Measurements from ENCODE around the gene ASTN2.

ASTN2 gene

DNA sequence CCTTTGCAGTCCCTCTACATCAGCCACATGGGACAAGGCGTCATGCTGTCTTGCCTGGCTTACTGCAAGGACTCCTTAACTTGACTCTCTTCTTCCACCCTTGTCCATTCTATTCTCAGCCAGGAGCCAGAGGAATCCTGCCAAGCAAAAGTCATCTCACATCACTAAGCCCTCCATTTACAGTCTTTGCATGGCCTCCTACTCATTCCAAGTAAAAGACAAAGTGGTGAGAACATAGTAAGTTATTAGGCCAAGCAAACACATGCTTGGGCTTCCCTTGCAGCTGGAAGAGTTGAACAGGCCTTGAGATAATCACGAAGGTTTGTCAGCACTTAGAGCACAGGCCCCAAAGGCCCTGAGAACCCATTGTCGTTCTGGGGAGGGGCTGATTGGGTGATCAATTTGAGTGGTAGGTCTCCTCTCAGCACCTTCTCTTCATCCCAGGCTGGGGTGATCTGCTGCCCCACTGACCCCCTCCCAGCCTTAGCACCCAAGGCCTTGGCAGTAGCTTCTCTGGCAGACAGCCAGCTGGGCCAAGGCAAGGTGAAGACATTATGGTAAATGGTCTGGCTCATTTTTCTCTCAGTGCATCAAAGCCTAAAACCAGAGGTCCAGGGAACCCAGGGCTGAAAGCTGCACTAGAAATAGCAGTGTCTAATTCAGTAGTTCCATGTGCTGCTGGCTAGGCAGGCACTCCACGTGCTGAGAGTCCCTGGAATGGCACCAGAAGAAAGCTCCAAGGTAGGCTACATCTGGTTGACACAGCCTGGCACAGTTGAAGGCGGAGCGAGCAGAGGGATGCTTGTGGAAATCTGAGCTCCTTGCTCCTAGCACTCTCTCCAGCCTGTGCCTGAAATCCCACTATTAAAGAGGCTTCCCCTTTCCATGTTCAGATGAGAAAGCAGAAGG lies 121.4 kb downstream of the ASTN2 start:
- no peak for DNase-seq

DNA sequence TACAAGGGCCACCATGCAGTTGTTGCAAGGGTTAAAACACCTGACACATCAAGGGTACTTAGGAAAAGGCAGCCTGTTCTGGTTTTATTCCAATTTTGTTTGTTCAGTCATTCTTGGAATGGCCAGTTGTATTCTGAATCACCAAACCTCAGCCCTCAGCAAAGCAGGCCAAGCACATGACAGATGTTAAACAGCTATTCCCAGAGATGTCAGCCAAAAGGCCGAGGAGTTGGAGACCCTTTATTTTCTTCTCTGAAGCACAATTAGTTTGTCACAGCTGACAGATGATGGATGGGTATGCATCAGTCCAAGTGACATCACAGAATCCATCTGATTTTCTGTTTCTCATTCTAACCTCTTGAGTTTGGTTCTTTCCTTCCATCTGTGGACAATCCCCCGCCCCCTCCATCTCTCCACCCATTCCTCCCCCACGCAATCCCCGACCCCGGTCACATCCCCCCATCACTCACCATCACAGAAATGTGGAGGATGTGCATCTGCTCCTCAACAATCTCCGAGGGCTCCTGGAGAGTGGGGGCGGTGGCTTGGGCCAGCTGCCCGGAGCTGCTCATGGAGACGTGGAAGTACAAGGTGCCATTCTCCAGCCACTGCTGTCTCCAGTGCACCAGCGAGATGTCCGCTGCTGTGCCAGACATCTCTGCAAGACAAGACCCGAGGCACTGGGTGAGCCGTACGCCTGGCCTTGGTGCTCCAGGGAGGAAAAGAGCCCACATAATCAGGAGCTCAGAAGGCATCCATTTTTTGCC lies 123.8 kb downstream of the ASTN2 start:
- DNase-seq = no peak

DNA sequence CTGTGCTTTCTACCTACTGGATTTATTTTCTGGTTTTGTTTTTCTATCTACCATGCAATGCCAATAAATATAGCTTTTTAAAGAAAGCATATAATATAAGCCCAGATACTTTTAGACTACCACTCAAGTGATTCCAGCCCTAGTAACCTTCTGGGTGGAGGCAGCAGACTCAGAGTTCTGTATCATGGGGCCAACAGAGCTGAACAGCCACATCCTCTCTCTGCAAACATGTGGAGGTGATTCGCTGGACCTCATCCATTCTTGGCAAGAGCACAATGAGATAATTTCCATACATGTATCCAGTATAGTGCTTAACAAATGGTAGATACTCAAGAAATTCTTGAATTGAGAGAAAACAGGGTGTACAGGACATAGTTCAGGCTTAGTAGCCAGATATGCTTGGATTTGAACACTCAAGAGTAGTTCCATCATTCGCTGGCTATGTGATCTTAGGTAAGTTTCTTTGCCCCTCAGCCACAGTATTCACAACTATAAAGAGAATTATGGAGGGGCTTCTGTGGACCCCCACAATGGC lies 124.5 kb downstream of the ASTN2 start:
- no peak for DNase-seq

DNA sequence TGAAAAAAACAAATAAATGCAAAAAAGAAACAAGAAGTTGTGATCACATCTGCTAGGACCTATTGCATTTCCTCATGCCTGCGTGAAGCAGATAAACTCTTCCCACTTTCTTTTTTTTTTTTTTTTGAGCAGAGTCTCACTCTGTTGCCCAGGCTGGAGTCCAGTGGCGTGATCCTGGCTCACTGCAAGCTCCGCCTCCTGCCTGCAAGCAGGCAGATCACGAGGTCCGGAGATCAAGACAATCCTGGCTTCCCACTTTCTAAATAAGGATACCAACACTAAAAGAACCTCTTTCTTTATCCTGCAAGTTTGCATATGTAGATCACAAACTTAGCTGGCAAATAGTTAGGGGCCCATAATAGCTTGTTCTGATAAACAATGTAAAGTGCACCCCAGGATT lies 128.6 kb downstream of the ASTN2 start:
- no peak for DNase-seq

DNA sequence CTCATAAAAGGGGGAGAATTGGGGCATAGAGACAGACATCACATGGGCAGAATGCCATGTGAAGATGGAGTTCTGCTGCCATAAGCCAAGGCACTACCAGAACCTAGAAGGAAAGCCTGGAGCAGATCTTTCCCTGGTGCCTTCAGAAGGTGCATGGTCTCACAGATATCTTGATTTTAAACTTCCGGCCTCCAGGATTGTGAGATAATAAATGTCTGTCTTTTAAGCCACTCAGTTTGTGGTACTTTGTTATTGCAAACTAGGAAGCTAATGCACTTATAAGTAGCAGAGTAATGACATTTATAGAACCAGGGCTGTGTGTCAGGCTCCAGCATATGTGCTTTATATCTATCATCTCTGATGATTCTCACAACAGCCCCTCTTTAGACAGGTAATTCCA lies 130.4 kb downstream of the ASTN2 start:
- DNase-seq = no peak

DNA sequence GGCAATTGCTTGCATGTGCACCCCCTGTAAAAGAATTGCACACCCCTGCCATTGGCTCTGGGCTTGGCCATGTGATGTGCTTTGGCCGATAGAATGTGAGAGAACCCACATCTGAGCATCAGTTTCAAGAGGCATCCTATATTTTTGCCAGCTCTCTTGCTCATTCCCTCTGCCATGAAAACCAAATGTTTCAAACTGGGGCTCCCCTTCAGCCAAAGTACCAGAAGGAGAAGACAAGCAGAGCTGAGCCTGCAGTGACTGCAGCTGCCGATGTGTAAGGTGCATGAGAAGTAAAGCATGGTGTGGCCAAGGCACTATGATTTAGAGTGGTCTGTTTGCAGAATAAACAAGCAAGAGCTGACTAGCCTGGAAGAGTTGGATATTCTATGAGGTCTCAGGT lies 132.3 kb downstream of the ASTN2 start:
- DNase-seq = no peak

DNA sequence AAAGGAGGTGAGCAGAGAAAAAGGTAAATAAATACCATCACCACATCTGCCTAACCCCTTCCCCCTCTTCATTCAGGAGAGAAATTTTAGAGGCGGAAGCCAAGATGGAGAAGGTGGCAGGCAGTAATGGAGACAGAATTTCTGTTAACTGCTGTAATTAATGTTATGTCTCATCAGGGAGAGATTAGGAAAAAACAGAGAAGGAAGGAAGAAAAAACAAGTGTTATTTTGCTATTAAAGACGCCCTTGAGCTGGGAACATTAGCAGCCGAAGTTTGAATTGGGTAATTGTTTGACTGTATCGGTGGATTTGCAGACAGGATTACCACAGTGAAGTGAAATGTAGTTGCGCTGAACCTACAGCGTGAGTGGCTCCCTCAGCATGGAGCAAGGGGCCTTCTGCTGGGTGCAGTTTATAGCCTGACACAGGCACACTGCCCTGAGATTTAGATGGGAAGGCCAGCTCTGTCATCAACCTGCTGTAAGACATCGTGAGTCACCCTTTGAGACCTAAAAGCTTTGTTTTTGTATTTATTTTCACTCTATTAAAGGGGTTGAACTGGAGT lies 136.3 kb downstream of the ASTN2 start:
- no peak for DNase-seq

DNA sequence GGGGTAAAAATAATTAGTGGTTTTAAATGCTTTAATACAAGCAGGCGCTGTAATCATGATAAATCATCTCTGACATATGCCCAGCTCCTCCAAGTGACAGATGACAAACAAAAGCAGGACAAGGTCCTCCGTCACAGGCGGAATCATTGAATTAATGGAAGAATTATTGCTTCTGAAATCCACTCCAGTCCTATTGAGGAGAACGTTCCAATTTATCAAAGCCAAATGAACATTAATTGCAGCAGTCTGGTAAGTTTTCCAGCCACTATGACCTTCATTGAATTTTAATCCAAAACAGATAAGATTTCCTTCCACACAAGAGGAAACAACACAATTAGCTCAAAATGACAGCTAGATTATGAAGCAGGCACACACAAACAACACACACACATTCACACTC lies 136.8 kb downstream of the ASTN2 start:
- DNase-seq = no peak

DNA sequence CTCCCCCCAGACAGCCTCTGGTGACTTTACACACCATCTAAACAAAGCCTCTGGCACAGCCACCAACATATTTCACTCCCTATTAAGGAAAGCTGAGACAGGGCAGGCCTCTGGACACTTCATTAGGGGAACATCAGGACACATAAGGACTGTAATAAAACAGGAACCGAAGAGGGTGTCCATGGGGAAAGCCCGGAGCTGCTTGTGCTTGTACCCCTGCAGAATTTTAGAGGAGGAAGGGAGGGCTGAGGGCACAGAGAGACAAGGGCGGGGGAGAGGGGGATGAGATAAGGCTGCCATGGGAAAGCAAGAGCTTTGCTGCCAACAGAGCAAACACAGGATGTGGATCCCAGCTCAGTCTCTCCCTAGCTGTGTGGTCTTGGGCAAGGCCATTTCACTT lies 138.4 kb downstream of the ASTN2 start:
- no peak for DNase-seq

DNA sequence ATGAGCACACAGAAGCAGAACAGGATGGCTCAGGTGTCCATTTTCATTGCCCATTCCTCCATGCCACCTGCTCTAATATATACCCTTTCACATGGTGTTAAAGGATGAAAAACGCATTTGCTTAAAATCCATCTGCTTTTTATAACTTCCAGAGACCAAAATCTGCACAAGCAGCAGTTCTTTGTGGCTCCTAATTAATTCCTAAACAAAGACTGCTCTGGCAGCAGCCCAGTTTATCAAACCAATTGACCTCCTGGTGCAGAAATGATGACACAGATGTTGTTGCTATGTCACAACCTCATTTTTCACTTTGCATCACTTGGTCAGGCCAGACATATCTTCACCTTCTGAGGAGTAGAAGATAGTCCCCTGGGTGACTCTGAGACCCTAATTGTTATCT lies 141.2 kb downstream of the ASTN2 start:
- DNase-seq = no peak

DNA sequence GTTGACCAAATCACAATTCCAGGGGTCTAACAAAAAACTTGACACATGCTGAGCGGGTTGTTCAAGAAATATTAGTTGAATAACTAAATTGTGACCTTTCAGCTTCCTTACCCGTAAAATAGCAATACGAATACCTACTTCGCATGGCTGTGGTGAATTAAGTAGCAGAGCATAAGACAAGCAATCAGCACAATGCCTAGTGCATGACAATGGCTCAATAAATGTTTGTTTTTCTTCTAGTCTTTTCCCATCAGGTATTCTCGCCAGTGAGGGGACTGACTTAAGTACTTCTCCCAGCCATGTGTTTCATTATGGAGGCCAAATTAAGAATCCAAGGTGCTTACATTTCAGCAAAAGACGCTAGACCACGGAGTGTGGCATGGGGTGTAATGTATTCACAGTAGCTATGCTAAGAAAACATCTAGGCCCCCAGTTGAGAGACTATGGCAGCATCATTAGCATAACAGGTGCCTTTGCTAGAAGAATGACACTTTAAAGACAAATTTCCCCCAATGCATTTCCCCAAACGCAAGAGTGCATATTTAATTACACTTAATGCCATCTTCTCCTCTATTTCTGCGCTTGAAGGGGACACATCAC lies 145.9 kb downstream of the ASTN2 start:
- DNase-seq = no peak

DNA sequence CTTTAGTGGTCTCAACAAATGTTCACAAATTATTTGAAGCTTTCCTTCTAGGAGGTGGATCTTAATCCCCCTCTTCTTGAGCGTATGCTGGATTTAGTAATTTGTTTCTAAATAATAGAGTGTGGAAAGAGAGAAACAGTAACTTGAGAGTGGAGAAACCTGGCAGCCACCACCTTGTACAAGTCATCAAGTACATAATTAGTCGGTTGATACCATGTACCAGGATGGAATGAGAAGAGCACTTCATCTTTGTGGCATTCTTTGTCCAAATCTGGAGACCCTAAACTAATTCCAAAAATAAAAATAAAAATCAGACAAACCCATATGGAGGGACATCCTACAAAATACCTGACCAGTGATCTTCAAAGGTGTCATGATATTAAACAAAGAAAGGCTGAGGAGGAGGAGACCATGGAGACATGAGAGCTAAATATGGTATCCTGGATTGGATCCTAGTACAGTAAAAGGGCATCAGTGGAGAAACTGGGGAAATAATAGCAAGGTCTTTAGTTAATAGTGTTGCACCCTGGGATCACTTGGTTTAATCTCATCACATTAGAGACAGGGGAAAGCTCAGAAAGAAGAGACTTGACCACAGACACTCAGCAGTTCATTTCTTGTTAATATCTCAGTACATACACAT lies 147.9 kb downstream of the ASTN2 start:
- no peak for DNase-seq

DNA sequence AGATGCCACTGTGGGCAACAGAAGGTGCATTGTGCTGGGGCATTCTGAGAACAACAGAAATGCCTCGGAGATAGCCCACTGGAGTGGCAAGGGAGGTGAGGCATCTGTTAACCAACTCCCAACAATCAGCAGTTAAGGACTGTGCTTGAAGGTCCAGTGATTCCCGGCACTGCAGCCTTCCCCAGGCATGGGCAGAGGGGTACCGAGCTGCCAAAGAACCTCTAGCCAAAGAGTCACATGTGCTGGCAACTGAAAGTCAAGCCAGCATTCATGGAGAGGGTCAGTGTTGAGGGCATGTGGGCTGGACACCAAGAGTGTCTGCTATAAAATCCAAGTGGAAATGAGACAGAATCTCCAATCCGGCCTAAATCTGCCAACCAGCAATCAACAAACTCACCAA lies 149.6 kb downstream of the ASTN2 start:
- DNase-seq = no peak

DNA sequence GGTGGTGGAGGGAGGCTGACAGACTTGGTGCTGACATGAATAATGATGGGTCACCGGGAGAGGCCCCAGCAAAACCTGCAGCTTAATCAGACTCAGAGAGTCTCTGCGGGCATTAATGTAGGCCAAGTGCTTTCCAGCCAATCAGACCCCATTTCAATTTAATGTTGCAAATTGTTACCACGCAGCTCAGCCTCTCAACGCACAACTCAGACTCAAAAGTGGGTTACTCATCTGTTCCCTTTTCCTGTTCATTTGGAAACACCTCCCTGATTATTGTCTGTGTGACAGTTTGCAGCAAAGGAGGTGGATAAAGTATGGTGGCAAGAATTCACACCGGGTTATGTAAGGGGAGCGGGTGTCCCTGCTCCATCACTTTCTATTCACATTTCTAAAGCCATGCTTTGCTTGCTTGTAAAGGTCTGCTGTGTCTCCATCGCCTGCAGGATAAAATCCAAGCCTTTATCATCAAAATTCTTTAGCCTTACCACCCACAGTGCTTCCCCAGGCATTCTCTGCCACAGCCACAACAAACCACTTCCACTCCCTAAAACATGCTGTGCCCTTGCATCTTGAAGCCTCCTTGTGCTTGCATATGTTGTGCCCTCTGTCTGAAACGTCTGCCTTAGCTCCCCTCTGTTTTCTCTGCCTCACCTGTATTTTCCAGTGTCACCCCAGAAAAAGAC lies 156.5 kb downstream of the ASTN2 start:
- no peak for DNase-seq

DNA sequence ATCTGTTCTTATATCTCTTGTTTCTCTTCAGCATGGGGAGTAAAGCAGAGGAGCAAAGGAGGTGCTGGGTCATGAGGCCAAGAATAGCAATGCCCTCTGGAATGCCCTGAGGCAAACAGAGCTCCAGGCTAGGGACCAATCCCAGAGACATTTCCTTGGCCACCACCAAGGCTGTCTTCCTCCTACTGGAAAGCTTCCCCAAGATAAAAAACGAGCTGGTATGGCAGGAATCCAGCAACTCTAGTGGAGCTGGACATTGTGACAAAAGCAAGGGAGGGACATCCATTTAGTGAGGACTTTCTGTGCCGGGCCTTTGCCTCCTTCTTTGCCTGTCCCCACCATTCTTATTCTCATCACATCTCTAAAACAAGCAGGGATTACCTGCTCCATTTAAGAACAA lies 161.6 kb downstream of the ASTN2 start:
- no peak for DNase-seq

DNA sequence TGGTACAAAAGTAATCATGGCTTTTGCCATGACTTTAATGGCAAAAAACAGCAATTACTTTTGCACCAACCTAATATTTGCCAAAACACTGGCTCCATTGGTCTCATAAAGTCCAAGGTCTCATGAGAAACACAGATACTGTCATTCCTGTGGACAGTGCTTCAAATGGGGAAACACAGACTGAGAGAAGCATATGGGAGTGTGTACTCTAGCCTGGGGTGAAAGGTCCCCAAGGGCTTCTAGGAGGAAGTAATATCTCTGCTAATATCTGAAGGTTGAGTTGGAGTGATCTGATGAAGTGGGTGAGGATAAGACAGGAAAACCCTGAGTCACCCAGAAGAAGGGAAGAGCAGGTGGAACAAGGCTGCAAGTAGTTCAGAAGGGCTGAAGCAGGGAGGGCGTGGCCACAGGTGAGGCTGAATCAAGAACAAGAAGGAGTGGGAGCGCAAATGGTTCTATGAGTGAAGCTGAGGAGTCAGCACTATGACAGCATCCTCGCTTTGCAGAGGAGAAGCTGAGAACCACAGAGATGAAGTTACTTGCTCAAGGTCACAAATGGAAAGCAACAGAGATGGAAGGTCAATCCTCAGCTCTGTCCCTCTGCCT lies 164.1 kb downstream of the ASTN2 start:
- no peak for DNase-seq

DNA sequence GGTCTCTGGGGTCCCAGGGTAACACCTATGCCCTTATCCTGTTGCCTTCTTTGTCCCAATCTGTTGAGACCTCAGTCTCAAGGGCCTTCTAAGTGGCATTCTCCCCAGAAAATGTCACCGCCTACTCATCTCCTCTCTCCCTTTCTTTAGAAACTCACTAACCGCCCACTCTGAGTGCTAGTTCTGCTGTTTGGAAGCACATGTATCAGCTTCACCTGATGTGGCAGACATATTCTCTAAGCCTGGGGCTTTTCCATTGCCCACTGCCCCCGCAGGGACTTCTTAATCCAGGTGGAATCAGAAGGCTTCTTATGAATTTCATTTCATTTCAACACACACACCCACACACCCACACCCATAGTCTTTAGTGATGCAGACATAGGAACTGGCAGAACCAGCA lies 165.1 kb downstream of the ASTN2 start:
- DNase-seq = no peak

DNA sequence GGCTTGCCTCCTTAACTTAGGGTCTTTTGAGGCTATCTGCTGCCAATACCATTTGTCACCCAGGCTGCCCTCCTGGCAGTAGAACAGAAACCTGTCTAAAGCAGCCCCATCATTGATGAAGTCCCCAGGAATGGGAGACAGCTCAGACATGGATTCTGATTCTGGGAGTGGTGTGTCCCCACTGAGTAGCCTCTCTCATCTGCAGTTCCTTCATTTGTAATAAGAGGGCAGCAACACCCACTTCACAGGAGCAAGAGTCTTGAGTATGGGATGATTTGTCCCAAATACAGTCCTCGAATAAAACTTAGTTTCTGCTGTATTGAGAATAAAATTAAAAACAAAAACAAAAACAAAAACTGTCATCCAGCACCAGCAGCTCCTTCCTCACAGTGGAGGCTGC lies 167.6 kb downstream of the ASTN2 start:
- no peak for DNase-seq

DNA sequence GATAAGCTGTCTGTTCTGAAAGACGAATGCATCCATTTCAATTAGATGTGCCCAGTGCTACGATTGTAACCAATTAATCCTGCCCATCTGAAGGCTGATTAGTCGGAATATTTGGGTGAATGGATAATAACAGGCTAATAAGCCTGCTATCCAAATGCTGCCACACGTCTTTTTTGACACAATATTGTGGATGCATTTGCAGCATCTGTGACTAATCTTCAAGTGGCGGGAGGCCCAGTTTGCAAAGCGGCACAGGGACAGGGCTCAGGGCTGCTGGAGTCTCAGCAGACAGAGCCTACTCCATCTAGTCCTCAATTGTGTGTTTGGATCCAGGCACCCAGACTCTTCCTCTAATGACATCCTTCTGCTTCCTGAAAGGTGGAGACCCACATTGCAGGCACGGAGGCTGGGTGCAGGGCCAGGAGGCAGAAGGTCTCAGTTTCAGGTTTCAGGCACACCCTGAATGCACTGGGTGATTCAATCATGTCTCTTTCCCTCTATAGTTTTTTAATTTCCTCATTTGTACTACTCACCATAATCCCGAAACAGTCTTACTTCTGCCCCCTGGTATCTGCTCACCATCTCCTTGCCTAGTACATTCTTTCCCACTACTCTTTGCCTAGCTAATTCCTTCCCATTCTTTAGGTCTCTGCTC lies 169.6 kb downstream of the ASTN2 start:
- no peak for DNase-seq

DNA sequence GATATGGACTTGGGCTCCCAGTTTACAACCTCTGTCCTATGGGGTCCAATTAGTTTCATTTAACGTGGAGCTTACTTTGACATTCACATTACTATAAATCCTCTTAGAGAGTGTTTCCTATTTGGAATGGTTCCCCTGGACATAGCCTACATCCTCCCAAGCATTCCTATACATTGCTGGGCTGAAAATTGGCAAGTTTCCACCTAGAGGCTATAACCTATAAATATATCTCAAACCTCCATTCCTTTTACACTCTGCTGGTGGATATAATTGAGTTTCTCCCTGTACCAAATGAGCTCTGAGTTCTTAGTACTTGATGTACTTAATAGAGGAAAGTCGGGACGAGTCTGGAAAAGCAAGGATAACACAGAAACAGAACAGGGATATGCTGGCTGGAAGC lies 172.8 kb downstream of the ASTN2 start:
- DNase-seq = no peak

DNA sequence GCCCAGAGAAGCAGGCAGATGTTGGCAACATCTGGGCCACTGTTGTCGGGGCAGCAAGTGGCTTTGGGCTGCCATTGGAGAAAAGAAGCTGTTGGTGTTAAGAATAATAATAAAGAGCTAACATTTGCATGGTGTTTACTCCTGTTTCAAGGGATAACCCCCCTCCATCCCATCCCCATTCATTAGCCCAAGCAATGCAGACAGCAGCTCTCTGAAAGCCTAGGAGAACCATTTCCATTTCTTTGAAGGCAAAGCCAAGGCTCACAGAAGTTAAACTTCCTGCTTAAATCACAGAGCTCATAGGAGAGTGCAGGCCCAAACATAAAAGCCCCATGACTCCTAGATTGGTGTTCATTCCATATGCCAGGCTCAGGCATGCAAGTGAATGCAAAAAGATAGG lies 175.4 kb downstream of the ASTN2 start:
- DNase-seq = no peak
